Choroid plexus epithelial cell (primary cell): ENCODE results near the gene RAMP2.
A peak's percentile ranks its signal among the peaks of the same experiment; 100 is the strongest.
"Not testable (repeated sequence)": the region's sequence is repeated elsewhere in the genome, so short reads cannot be mapped to it uniquely, and the experiment has no call there.

Source experiments
- DNase-seq: peaks from one replicate; pipeline ENCODE4 v3.0.0-alpha.2; 2010; ENCODE audit warnings: low read depth
- H3K4me3 ChIP-seq: 2 replicates; pipeline ENCODE4 v1.5.1; 2011; ENCODE audit warnings: low read depth, mild to moderate bottlenecking, control low read depth, low read length, moderate library complexity
- TF ChIP-seq, protein P1 (sequence below): conservative IDR thresholded peaks from 2 replicates; pipeline ENCODE4 v1.5.1; 2011; ENCODE audit warnings: low read depth, mild to moderate bottlenecking, control low read depth, inconsistent platforms, low read length, moderate library complexity

Gene RAMP2

DNA sequence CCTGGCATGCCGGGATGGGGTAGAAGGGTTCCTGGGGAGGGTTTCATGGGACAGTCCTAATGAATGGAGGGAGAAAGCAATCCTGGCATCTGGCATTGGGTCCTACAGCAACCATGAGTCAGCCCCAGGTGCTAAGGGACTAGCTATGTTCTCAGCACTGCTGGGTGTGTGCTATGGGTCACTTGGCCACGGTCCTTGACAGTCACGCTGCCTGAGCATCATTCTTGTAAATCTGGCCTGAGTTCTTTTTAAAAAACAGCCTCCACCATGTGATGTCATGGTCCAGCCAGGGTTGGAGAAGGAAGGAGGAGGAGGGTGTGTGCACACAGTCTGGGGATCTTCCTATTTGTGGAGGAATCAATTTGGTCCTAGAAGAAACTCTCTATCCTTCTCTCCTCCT lies 6.2 kb upstream of the RAMP2 start:
- peak; percentile 33 for DNase-seq
- TF ChIP-seq, protein P1, sequence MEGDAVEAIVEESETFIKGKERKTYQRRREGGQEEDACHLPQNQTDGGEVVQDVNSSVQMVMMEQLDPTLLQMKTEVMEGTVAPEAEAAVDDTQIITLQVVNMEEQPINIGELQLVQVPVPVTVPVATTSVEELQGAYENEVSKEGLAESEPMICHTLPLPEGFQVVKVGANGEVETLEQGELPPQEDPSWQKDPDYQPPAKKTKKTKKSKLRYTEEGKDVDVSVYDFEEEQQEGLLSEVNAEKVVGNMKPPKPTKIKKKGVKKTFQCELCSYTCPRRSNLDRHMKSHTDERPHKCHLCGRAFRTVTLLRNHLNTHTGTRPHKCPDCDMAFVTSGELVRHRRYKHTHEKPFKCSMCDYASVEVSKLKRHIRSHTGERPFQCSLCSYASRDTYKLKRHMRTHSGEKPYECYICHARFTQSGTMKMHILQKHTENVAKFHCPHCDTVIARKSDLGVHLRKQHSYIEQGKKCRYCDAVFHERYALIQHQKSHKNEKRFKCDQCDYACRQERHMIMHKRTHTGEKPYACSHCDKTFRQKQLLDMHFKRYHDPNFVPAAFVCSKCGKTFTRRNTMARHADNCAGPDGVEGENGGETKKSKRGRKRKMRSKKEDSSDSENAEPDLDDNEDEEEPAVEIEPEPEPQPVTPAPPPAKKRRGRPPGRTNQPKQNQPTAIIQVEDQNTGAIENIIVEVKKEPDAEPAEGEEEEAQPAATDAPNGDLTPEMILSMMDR = no peak
- H3K4me3 ChIP-seq = no peak overlapping the region

DNA sequence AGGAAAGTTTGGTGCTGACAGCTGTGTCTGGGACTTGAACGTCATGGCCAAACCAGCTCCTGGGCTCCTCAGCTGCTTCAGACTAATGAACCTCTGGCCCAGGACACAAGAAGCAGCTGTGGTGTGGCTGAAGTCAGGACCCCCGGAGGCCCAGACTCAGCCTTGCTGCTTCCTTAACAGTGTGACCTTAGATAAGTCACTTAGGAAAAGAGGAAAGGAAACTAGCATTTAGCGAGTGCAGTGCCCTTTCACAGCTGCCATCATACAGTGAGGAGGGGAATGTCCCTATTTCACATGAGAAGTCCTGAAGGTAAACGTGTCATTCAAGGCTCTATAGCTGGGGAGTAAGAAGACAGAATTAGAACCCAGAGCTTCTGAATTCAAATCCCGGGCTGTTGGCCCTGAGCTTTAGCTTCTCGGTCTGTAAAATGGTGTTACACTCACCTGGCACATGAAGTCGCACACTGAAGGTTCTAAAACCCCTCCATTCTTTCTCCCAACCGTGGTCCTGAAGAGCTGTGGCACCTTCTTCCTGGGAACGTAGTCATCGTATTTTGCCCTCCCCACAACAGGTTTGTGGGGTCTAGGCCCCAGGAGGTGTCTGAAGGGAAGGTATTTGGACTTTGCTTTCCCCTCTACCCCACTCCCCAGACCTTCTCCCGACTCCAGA lies 910 bp upstream of the RAMP2 start:
- no peak overlapping the region for H3K4me3 ChIP-seq
- TF ChIP-seq, protein P1 = no peak
- DNase-seq = no peak

DNA sequence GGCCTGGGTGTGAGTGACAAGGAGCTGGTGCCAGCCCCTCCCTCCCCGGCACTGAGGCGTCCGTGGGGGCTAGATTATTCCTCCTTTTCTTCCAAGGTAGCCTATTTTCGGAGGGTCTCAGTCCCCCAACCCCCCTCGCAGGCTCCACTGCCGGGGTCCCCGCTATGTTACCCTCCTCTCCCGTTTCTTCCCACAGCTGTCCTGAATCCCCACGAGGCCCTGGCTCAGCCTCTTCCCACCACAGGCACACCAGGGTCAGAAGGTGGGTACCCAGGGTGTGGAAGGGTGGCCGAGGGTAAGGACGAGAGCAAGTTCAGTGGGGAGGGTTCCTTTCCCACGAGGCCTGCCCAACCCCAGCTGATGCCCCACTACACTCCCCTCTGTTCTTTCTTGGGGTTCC lies 611 bp downstream of the RAMP2 start:
- TF ChIP-seq, protein P1 = no peak
- peak overlapping the region; percentile 43 for H3K4me3 ChIP-seq
- no peak for DNase-seq

DNA sequence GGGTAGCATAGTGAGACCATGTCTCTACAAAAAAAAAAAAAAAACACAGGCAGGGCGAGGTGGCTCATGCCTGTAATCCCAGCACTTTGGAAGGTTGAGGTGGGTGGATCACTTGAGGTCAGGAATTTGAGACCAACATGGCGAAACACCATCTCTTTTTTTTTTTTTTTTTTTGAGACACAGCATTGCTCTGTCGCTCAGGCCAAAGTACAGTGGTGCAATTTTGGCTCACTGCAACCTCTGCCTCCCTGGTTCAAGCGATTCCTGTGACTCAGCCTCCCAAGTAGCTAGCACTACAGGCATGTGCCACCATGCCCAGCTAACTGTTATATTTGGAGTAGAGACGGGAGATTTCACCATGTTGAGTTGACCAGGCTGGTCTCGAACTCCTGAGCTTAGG lies 5.1 kb downstream of the RAMP2 start:
- H3K4me3 ChIP-seq = no peak overlapping the region
- TF ChIP-seq, protein P1 = no peak
- DNase-seq = no peak

DNA sequence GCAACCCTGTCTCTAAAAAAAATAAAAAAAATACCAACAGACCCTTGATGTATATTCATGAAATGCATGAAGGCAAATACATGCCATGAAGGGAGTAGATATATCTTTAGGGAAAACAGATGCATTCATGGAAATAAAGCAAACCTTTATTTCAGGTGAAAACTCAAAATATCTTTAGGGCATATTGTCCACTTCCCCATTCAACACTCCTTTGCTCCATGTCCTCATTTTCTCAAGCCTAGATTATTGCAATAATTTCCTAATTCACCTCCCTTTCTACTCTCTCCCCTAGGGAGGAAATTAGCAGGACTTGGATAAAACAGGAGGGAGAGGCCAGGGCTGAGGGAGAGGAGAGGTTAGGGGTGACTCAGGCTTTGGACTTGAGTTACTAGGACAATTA lies 6.5 kb downstream of the RAMP2 start:
- TF ChIP-seq, protein P1 = no peak
- DNase-seq = no peak
- no peak overlapping the region for H3K4me3 ChIP-seq

DNA sequence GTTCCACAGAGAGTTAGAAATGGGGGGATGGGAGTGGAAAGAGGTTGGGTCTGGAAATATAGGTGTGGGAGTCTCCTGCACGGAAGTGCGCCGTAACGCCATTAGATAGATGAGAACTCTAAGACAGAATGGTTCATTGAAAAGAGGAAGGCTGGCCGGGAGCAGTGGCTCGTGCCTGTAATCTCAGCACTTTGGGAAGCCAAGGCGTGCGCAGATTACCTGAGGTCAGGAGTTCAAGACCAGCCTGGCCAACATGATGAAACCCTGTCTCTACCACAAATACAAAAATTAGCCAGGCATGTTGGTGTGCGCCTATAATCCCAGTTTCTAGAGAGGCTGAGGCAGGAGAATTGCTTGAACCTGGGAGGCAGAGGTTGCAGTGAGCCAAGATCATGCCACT lies 7.0 kb downstream of the RAMP2 start:
- not testable (repeated sequence) for DNase-seq, H3K4me3 ChIP-seq

DNA sequence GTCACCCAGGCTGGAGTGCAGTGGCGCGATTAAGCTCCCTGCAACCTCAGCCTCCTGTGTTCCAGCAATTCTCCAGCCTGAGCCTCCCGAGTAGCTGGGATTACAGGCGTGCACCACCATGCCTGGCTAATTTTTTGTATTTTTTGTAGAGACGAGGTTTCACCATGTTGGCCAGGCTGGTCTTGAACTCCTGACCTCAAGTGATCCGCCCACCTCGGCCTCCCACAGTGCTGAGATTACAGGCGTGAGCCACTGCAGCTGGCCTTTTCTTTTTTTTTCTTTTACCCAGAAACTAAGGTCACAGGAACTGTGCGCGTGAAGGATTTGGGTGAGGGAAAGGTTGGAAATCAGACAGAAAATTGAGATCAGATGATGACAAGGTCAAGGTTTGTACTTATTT lies 8.9 kb downstream of the RAMP2 start:
- DNase-seq, H3K4me3 ChIP-seq: not testable (repeated sequence)

DNA sequence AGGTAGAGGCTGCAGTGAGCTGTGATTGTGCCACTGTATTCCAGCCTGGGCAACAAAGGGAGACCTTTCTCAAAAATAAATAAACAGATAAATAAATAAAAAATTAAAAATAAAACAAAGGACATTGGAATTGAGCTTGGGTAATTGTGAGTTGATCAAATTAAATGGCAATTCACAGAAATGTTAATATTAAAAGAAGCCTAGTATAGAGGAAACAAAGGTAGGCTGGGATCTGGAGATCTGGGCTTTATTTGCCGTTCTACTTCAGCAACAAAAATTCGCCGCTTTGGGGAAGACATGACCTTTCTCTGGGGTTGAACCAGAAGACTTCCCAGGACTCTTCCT lies 11.9 kb downstream of the RAMP2 start:
- no peak for DNase-seq
- peak overlapping the region; percentile 99 for H3K4me3 ChIP-seq
- TF ChIP-seq, protein P1 = no peak
